Activated gamma-delta T cell treated with anti-CD3 and anti-CD28 coated beads, Interleukin-2, amount 50 U/mL, for 16 hours (primary cell): ENCODE results near the gene POGK.

ENCODE experiments used
- DNase-seq: peaks from one replicate; pipeline ENCODE4 v3.0.0-alpha.2; 2020; ENCODE audit warnings: low read depth

Gene POGK

DNA sequence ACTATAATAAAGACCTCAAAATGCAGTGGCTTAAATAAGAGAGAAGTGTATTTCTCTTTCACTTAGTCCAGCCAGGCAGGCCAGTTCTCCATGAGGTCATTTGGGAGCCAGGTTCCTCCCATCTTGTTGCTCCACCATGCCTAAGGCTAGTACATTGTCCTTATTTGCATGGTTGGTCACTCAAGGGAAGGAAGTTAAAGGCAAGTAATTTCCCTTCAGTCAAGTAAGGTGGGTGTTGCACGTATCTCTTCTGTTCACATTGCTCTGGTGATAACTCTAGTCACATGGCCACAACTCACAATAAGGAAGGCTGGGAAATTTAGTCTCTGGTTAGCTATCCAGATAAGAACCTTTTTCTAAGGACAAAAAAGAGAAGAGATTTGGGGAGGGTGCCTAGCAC, 64.0 kb downstream of the POGK start:
- DNase-seq: no peak

DNA sequence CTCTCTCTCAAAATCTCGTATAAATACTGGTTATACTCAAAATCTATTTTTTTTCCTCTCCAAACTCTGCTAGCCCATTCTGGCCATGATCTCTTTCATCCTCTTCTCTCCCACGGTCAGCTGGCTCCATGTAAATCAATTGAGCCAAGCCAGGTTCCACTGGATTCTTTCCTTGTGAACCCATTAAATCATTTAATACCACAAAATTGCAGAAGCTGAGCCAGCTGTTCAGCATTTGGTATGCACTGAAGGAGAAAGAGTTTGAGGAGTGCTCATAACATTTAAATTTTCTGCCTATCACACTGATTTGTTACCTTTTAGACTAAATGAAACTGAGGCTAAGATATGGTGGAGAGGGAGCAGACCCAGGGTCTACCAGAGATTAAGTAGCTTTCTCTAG, 65.9 kb downstream of the POGK start:
- DNase-seq: no peak

DNA sequence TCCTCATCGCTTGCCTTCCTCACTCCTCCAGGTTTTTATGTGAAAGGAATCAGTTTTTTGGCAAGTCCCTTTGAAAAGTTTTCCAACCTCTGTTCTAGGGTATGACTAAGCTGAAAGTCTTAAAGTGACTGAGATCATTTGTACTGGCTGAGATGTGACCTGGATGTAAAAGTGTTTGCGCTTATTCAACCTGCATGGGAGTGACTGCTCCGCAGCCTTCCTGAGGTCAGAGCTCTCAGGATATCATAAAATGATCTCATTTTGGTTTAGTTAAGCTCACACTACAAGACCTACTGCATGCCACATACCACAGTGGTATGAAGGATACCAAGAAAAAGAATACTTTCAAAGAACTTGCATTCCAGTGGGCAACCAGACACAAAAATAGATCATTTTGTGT, 66.6 kb downstream of the POGK start:
- no peak for DNase-seq
